Activated CD4-positive, alpha-beta T cell treated with anti-CD3 and anti-CD28 coated beads for 36 hours (primary cell): ENCODE measurements around the gene ASIC2. TPM values are rescaled to one million over a fixed set of nuclear protein-coding genes. Genes with fewer than 3 reads are reported as not detected.

Experiments
- ATAC-seq: fragments of 200-7000 bp; cut with Tn5 transposase; one replicate; pipeline ENCODE4 v1.10.0; 2021; ENCODE audit warnings: mild to moderate bottlenecking, moderate library complexity
- CTCF ChIA-PET: fragments of 350-600 bp; sonication (Branson Sonifier 250); formaldehyde crosslinking; loops from one replicate; lab custom pipeline; 2021; ENCODE audit warnings: antibody characterized with exemption; lab: Charles Lee
- POLR2A ChIA-PET: fragments of 350-600 bp; sonication (Branson Sonifier 250); formaldehyde crosslinking; loops from one replicate; lab custom pipeline; 2021; ENCODE audit warnings: antibody characterized with exemption, inconsistent platforms; lab: Charles Lee
- DNase-seq: peaks from one replicate; pipeline ENCODE4 v3.0.0-alpha.2; 2020
- H3K27ac Mint-ChIP-seq: one replicate; pipeline ENCODE4 v1.8.0; 2021; ENCODE audit warnings: mixed read lengths
- H3K27me3 Mint-ChIP-seq: one replicate; pipeline ENCODE4 v1.8.0; 2021; ENCODE audit warnings: mixed read lengths
- H3K36me3 Mint-ChIP-seq: one replicate; pipeline ENCODE4 v1.8.0; 2021; ENCODE audit warnings: low read depth, mixed read lengths
- H3K4me1 Mint-ChIP-seq: one replicate; pipeline ENCODE4 v1.8.0; 2021; ENCODE audit warnings: mixed read lengths
- H3K4me3 Mint-ChIP-seq: one replicate; pipeline ENCODE4 v1.8.0; 2021; ENCODE audit warnings: mild to moderate bottlenecking, moderate library complexity, mixed read lengths
- H3K9me3 Mint-ChIP-seq: one replicate; pipeline ENCODE4 v1.8.0; 2021; ENCODE audit warnings: low read depth, mixed read lengths
- intact Hi-C, 2 experiments: fragments of 100-400 bp; cut with DNase I in 1 of 2; cut with micrococcal nuclease in 1 of 2; formaldehyde crosslinking; loops; one replicate each; pipeline versions ENCODE4 v1.14.2 to v1.15.1; 2022 to 2024; cut with DNase I, micrococcal nuclease
- total RNA-seq, 2 experiments: library from RNA; stranded (reverse); gene quantifications; one replicate each; pipeline ENCODE4 v1.2.3, GENCODE V29; 2021

The ASIC2 gene
- total RNA-seq, 2 experiments from 2014 or later, result not detected

DNA sequence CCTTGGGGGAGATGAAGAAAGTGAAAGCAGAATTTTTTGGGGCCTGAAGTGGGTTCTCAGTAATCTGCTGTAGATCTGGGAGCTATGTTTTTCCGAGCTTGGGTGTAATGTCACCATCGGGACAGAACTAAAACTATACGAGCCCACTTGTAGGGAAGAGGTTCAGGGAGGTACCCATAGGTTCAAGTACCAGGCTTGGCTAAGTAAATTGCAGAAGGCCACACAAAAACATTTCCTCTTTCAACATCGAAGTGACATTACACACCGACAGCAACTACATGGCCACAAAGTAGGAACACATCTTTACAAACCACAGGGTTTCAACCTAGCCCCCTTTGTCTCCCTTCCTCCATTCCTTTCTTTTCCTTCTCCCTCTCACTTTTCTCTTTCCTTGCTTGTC, 10.2 kb upstream of the ASIC2 start:
- Mint-ChIP-seq H3K27me3 (peaks cover 10% of the 10 kb centered on the region), H3K4me3 (no peak overlapping the region), H3K4me1 (peaks cover 8% of the 10 kb centered on the region), H3K9me3 (peaks cover 4% of the 10 kb centered on the region), H3K27ac (no peak overlapping the region), H3K36me3 (no peaks in the 10 kb centered on the region)
- ATAC-seq, result no peak
- ChIA-PET CTCF (interaction anchor here (0.8 kb wide), 1 partner anchor 210 kb away, joined by 5 read pairs; no protein-coding TSS in a partner anchor), POLR2A (no interaction called here)
- DNase-seq, result no peak
- intact Hi-C loops, result no loop called here

DNA sequence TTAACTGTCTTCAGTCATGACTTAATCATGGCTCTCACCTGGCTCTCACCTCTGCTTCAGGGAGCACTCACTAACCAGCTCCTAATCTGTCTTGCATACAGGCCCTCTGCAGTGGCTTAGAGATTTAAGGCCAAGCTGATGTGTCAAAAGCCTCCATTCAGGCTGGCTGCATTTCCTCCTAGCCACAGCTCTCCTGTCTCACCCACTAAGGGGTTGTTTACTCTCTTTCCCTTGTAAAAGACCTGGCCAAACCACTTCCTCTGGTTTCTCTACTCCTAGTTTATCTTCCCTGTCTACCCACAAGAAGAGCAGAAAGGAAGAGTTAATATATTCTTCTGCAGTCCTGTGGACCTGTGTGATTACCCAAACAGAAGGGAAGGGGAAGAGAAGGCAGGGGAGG, 9.3 kb upstream of the ASIC2 start:
- H3K27me3 Mint-ChIP-seq, result peaks cover 11% of the 10 kb centered on the region
- H3K9me3 Mint-ChIP-seq, result peaks cover 4% of the 10 kb centered on the region
- no peak overlapping the region for H3K27ac Mint-ChIP-seq
- intact Hi-C loops, result no loop called here
- no peaks in the 10 kb centered on the region for H3K36me3 Mint-ChIP-seq
- H3K4me3 Mint-ChIP-seq, result no peak overlapping the region
- ATAC-seq (no peak), DNase-seq (no peak)
- POLR2A ChIA-PET, result no interaction called here
- CTCF ChIA-PET, result no interaction called here
- peaks cover 8% of the 10 kb centered on the region for H3K4me1 Mint-ChIP-seq

DNA sequence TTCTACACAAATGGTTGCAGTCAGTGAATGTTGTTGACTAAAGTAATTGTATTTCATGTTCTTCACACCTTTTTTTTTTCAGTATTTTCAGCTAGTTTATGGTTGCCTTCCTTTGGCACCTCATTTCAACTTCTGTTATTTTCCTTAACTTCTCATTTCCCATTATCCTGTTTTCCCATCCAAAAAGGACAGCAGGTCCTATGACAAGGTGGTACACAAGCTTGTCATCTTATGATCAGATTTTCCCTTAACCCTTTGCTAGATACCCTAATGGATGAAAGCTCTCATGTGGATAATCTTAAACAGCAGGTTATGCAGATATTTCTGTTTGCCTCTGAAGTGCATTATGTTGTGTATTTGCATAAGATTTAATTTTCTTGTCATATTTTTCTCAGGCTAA, 7.1 kb upstream of the ASIC2 start:
- H3K4me3 Mint-ChIP-seq, result no peak overlapping the region
- no peak for DNase-seq
- H3K36me3 Mint-ChIP-seq, result no peaks in the 10 kb centered on the region
- peaks cover 4% of the 10 kb centered on the region for H3K9me3 Mint-ChIP-seq
- H3K4me1 Mint-ChIP-seq, result peaks cover 8% of the 10 kb centered on the region
- ChIA-PET CTCF (no interaction called here), POLR2A (no interaction called here)
- ATAC-seq, result no peak
- peaks cover 14% of the 10 kb centered on the region for H3K27me3 Mint-ChIP-seq
- intact Hi-C loops, result no loop called here
- H3K27ac Mint-ChIP-seq, result no peak overlapping the region

DNA sequence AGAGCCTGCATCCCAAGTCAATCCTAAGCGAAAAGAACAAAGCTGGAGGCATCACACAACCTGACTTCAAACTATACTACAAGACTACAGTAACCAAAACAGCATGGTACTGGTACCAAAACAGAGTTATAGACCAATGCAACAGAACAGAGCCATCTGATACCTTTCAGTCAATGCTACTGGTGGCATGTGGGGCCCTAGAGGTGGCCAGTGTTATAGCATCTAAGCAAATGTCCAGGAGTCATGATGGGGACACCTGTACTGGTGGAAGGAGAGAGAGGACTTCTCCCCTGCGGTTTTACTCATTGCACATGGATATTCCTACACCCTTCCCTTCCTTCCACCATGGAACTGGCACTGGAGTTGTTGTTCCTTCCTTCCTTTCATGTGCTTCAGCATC, 6.0 kb upstream of the ASIC2 start:
- H3K27me3 Mint-ChIP-seq, result peaks cover 24% of the 10 kb centered on the region
- H3K4me3 Mint-ChIP-seq, result no peak overlapping the region
- H3K9me3 Mint-ChIP-seq, result peaks cover 4% of the 10 kb centered on the region
- CTCF ChIA-PET, result no interaction called here
- POLR2A ChIA-PET, result no interaction called here
- DNase-seq, result no peak
- intact Hi-C loops, result no loop called here
- ATAC-seq, result no peak
- H3K27ac Mint-ChIP-seq, result no peak overlapping the region
- no peaks in the 10 kb centered on the region for H3K36me3 Mint-ChIP-seq
- peaks cover 8% of the 10 kb centered on the region for H3K4me1 Mint-ChIP-seq

DNA sequence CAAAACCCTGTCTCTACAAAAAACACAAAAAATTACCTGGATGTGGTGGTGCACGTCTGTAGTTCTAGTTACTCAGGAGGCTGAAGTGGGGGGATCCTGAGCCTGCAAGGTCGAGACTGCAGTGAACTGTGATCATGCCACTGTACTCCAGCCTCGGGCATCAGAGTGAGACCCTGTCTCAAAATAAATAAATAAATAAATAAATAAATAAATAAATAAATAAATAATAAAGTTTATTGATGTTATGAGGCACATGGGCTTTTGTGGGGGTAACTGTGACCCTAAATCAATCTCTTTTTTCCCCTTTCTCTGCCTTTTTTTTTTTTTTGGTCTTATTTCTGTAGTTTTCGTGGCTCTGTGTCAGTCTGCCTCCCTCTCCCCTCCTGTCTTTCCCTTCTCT, 4.5 kb upstream of the ASIC2 start:
- Mint-ChIP-seq H3K36me3 (no peaks in the 10 kb centered on the region), H3K9me3 (peaks cover 4% of the 10 kb centered on the region), H3K4me1 (peaks cover 6% of the 10 kb centered on the region), H3K27me3 (peaks cover 31% of the 10 kb centered on the region), H3K27ac (no peak overlapping the region), H3K4me3 (no peak overlapping the region)
- CTCF ChIA-PET, result no interaction called here
- POLR2A ChIA-PET, result no interaction called here
- DNase-seq, result no peak
- intact Hi-C loops, result no loop called here
- ATAC-seq, result no peak

DNA sequence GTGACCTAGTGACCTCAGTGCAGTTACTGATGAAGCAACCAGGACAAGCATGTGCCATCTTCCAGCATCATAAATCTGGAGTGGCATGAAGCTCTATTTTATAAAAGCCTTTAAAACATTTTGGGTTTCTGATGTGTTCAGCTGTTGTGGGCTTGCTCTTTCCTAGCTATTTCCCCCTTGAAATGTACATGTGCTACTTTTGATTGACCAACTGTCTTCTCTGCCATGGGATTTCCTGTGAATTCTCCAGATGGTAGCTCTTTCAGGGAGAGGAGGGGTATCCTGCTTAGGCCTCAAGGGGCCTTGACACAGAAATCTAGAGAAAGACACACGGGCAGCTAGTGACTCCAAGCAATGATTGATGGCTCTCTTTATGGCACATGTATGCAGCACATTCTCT, 1.9 kb upstream of the ASIC2 start:
- H3K9me3 Mint-ChIP-seq, result peaks cover 4% of the 10 kb centered on the region
- no peak overlapping the region for H3K27ac Mint-ChIP-seq
- ATAC-seq (no peak), DNase-seq (no peak)
- no peaks in the 10 kb centered on the region for H3K36me3 Mint-ChIP-seq
- H3K4me3 Mint-ChIP-seq, result no peak overlapping the region
- H3K27me3 Mint-ChIP-seq, result peaks cover 43% of the 10 kb centered on the region
- ChIA-PET POLR2A (no interaction called here), CTCF (no interaction called here)
- intact Hi-C loops, result no loop called here
- peaks cover 7% of the 10 kb centered on the region for H3K4me1 Mint-ChIP-seq

DNA sequence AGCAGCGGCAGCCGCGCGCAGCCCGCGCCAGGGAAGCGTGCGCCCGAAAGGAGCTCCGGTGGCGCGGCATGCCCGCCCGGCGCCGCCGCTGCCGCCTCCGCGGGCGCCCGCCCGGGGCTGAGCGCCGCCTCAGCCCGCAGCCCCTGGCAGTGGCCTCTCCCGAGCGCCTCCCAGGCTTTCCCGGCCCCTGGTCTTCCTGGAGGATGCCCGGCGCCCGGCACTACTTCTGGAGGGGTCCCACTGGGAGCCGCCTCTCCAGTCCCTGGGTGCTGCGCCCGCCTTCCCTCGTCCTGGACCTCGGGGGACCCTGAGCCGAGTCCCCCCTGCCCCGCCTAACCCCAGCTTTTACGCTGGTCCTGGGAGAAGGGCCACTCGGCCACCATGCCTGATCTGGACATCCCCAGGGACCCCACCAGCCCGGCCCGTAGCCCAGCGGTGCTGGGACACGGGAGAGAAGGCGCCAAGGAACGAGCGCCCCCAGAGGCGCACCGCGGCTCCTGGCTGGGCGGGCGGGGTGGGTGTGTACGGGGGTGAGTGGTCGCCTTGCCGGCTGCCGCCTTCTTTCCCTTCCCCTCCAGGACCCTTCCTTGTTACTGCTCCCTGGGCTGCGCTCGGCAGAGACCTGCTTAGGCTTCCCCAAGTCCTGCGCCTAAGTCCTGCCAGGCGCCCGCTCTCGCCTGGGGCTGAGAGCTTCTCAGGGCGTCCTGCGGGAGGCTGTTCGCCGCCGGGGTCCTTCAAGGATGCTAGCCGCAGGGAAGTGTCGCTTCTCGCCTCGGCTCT, 704 bp downstream of the ASIC2 start:
- POLR2A ChIA-PET, result no interaction called here
- H3K4me3 Mint-ChIP-seq, result no peak overlapping the region
- CTCF ChIA-PET, result interaction anchor here (0.5 to 1.4 kb wide), 2 partner anchors 11 to 389 kb away, joined by 3 to 4 read pairs; no protein-coding TSS in a partner anchor
- H3K36me3 Mint-ChIP-seq, result no peaks in the 10 kb centered on the region
- peaks cover 54% of the 10 kb centered on the region for H3K27me3 Mint-ChIP-seq
- intact Hi-C loops, result no loop called here
- no peak overlapping the region for H3K27ac Mint-ChIP-seq
- ATAC-seq (no peak), DNase-seq (peak; percentile 8)
- peaks cover 7% of the 10 kb centered on the region for H3K4me1 Mint-ChIP-seq
- no peaks in the 10 kb centered on the region for H3K9me3 Mint-ChIP-seq

DNA sequence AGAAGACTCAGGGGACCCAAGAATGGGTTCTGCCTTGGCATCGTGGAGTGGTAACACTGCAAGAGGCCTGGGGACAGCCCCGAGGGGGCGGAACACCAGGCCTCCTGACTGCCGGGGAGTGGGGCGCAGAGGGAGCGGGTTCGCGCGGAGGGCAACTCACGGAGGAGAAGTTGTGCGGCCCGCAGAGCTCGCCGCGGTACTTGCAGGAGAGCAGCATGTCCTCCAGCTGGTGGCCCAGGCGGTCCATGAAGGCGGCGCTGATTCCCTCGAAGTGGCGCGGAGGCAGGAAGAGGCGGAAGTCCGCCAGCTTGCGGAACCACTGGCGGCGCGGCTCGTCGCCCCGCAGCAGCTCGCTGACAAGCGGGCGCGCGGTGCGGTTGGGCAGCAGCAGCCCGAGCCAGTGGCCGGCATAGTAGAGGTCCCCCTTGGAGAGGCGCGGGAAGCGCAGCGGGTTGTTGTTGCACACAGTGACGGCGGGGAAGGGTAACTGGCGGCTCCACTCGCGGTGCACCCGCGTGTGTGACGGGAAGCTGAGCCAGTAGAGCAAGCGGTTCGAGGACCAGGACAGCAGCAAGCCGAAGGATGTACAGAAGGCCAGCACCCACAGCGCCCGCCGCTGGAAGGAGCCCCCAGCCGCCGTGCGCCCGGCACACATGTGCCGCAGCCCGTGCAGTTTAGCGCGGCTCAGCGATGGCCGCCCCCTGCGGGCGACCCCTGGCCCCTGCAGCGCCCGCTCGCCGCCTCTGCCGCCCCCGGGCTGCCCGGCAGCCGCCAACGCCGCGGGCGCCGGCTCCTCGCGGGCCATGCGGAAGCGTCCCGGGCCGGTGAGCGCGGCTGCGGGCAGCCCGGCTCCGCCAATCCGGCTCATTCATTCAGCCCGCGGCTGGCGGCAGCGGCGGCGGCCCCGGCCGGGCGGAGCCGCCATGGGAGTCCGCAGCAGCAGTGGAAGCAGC, 1.6 kb downstream of the ASIC2 start:
- Mint-ChIP-seq H3K9me3 (no peaks in the 10 kb centered on the region), H3K27ac (no peak overlapping the region), H3K4me1 (peaks cover 7% of the 10 kb centered on the region), H3K36me3 (no peaks in the 10 kb centered on the region), H3K27me3 (peaks cover 55% of the 10 kb centered on the region), H3K4me3 (peak overlapping the region; percentile 39)
- intact Hi-C loops, result no loop called here
- no peak for ATAC-seq
- POLR2A ChIA-PET, result no interaction called here
- peak; percentile 18 for DNase-seq
- CTCF ChIA-PET, result interaction anchor here (0.9 kb wide), 1 partner anchor 27 kb away, joined by 3 read pairs; no protein-coding TSS in a partner anchor

DNA sequence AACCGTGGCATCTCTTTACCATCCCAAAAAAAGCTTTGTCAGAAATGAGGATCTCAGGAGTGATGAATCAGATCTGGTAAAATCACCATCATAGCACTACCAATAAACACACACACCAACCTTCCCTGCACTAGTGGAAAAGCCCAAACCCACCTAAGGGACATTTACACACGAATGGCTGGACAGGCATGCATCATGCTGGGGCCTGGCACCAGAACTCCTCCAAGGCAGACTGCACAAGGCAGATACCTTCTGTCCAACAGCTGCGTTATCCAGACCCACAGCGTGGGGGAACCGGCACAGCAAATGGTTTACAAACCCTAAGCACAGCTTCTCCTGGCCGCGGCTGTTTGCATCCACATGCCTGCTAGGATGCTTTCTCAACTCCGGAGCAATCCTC, 2.8 kb downstream of the ASIC2 start:
- no peak overlapping the region for H3K4me3 Mint-ChIP-seq
- peaks cover 7% of the 10 kb centered on the region for H3K4me1 Mint-ChIP-seq
- no peaks in the 10 kb centered on the region for H3K9me3 Mint-ChIP-seq
- POLR2A ChIA-PET, result no interaction called here
- no peak overlapping the region for H3K27ac Mint-ChIP-seq
- DNase-seq, result no peak
- intact Hi-C loops, result no loop called here
- no peaks in the 10 kb centered on the region for H3K36me3 Mint-ChIP-seq
- H3K27me3 Mint-ChIP-seq, result peaks cover 60% of the 10 kb centered on the region
- no peak for ATAC-seq
- CTCF ChIA-PET, result no interaction called here

DNA sequence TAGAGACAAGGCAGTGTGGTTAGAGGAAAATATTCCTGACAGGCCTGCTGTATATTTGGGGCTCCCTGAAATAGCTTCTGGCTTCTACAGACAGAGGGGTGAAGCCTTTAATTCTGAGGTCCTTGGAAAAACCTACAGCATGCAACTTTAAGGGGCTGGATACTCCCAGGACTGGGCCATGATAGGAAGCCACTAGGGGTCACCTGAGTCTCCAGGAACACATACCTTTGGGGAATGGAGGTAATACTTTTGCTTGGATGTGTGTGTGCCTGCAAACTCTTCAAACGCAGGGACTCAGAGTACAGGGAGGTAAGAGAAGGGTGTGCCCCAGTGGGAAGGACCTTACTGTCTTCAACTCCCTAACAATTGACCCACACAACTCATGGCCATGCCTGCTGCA, 4.1 kb downstream of the ASIC2 start:
- intact Hi-C loops, result no loop called here
- no peak for DNase-seq
- Mint-ChIP-seq H3K36me3 (no peaks in the 10 kb centered on the region), H3K27ac (no peak overlapping the region), H3K9me3 (no peaks in the 10 kb centered on the region), H3K4me3 (no peak overlapping the region), H3K4me1 (peaks cover 7% of the 10 kb centered on the region), H3K27me3 (peaks cover 50% of the 10 kb centered on the region)
- ChIA-PET POLR2A (no interaction called here), CTCF (interaction anchor here (0.6 kb wide), 1 partner anchor 362 kb away, joined by 3 read pairs; no protein-coding TSS in a partner anchor)
- no peak for ATAC-seq

DNA sequence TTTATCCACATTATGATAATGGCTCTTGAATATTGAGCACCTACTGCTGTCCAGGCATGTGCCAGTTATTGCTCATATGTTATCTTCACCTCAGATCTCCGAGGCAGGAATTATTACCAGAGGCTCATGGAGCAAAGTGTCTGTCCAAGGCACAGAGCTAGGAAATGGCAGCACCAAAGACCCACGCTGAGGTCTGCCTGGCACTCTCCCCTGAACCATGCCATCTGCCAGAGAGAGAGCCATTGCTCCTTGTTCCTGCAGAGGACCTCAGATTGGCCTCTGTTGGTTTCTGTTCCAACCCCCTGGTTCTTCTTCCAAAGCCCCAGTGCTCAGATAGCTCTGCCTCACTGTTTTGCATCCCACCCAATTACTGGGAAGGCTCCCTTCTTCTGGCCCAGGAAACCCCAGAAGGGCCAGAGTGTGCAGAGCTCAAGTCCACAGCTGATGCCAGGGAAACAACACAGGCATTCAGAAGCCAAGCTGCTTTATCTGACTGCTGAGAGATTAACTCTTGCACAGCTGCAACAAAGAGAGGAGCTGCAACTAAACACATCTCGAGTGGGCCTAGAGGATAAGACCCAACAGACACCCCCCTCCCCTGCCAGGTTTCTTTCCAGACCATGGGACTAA, 5.9 kb downstream of the ASIC2 start:
- H3K36me3 Mint-ChIP-seq, result no peaks in the 10 kb centered on the region
- peaks cover 5% of the 10 kb centered on the region for H3K4me1 Mint-ChIP-seq
- no peak for DNase-seq
- no peak overlapping the region for H3K4me3 Mint-ChIP-seq
- ATAC-seq, result no peak
- ChIA-PET CTCF (no interaction called here), POLR2A (no interaction called here)
- peaks cover 41% of the 10 kb centered on the region for H3K27me3 Mint-ChIP-seq
- no peak overlapping the region for H3K27ac Mint-ChIP-seq
- H3K9me3 Mint-ChIP-seq, result no peaks in the 10 kb centered on the region
- intact Hi-C loops, result no loop called here
